HepG2 (cell line): Measurements from ENCODE around the gene SIDT1. TPM values are rescaled to one million over a fixed set of nuclear protein-coding genes. Genes with fewer than 3 reads are reported as not detected.
A peak's percentile ranks its signal among the peaks of the same experiment; 100 is the strongest.

Experiments used
- CHD4 ChIP-seq: fragments of 200-600 bp; sonication (generic); IDR thresholded peaks from 2 replicates; pipeline ENCODE4 v1.7.0; 2017; ENCODE audit warnings: mild to moderate bottlenecking, low read length, borderline replicate concordance
- CREB1 ChIP-seq, 2 experiments: fragments of 450-650 bp in 1 of 2; IDR thresholded peaks; 2 replicates each; pipeline ENCODE4 v1.6.1; 2016 to 2017; ENCODE audit warnings: control low read depth in 1 of 2, mild to moderate bottlenecking in 1 of 2, missing compliant biosample characterization in 1 of 2, missing genetic modification characterization in 1 of 2
- CREM ChIP-seq, 2 experiments: sonication (generic) in 1 of 2; formaldehyde crosslinking in 1 of 2; IDR thresholded peaks; 2 replicates each; pipeline versions ENCODE4 v1.4.0 to v1.6.1; 2016 to 2020; ENCODE audit warnings: antibody characterized with exemption in 1 of 2, mild to moderate bottlenecking in 1 of 2, missing genetic modification reagents in 1 of 2
- DDIT3 ChIP-seq: sonication (generic); formaldehyde crosslinking; IDR thresholded peaks from 2 replicates; pipeline ENCODE4 v1.4.0; 2020; ENCODE audit warnings: mild to moderate bottlenecking, missing genetic modification reagents
- FOXA1 ChIP-seq, 2 experiments: fragments of 450-650 bp in 1 of 2; sonication (generic) in 1 of 2; formaldehyde crosslinking in 1 of 2; IDR thresholded peaks; 2 replicates each; pipeline versions ENCODE4 v1.4.0 to v1.6.1; 2016 to 2020; ENCODE audit warnings: missing genetic modification reagents in 1 of 2
- GABPA ChIP-seq, 2 experiments: IDR thresholded peaks; 2 replicates each; pipeline ENCODE4 v1.6.1; 2011 to 2016; ENCODE audit warnings: low read depth in 2 of 2, low read length in 1 of 2, missing biosample characterization in 1 of 2, missing genetic modification characterization in 1 of 2
- HNRNPUL1 ChIP-seq: fragments of 200-400 bp; formaldehyde crosslinking; IDR thresholded peaks from 2 replicates; pipeline ENCODE4 v1.6.1; 2017; ENCODE audit warnings: low read depth, mild to moderate bottlenecking, low read length, moderate library complexity
- MTA3 ChIP-seq: sonication (generic); formaldehyde crosslinking; IDR thresholded peaks from 2 replicates; pipeline ENCODE4 v1.4.0; 2020; ENCODE audit warnings: missing genetic modification reagents
- NFIC ChIP-seq: IDR thresholded peaks from 2 replicates; pipeline ENCODE4 v1.6.1; 2012; ENCODE audit warnings: mild to moderate bottlenecking, low read length, inconsistent platforms
- PCBP2 ChIP-seq: fragments of 200-400 bp; formaldehyde crosslinking; optimal IDR thresholded peaks from 2 replicates; pipeline ENCODE3; 2018; ENCODE audit warnings: low read length, low read depth; ENCODE audit not compliant: poor library complexity, severe bottlenecking
- POLR2G ChIP-seq: fragments of 200-400 bp; formaldehyde crosslinking; IDR thresholded peaks from 2 replicates; pipeline ENCODE4 v1.6.1; 2018; ENCODE audit warnings: mild to moderate bottlenecking, low read depth, low read length, moderate library complexity
- RBFOX2 ChIP-seq: fragments of 200-400 bp; formaldehyde crosslinking; IDR thresholded peaks from 2 replicates; pipeline ENCODE4 v1.6.1; 2017; ENCODE audit warnings: low read depth, mild to moderate bottlenecking, low read length
- SP4 ChIP-seq: sonication (generic); formaldehyde crosslinking; IDR thresholded peaks from 2 replicates; pipeline ENCODE4 v1.8.1; 2023; ENCODE audit warnings: mild to moderate bottlenecking, missing genetic modification reagents
- STAG1 ChIP-seq: sonication (generic); formaldehyde crosslinking; IDR thresholded peaks from 2 replicates; pipeline ENCODE4 v1.4.0; 2020; ENCODE audit warnings: missing genetic modification reagents
- THAP8 ChIP-seq: sonication (generic); formaldehyde crosslinking; IDR thresholded peaks from 2 replicates; pipeline ENCODE4 v1.5.1; 2020; ENCODE audit warnings: missing genetic modification reagents, mild to moderate bottlenecking, borderline replicate concordance
- ZBTB1 ChIP-seq: sonication (generic); formaldehyde crosslinking; IDR thresholded peaks from 2 replicates; pipeline ENCODE4 v1.4.0; 2020; ENCODE audit warnings: missing genetic modification reagents, borderline replicate concordance
- ZBTB14 ChIP-seq: sonication (generic); formaldehyde crosslinking; IDR thresholded peaks from 2 replicates; pipeline ENCODE4 v1.4.0; 2020; ENCODE audit warnings: missing genetic modification reagents
- ZKSCAN5 ChIP-seq: sonication (generic); formaldehyde crosslinking; IDR thresholded peaks from 2 replicates; pipeline ENCODE4 v1.5.1; 2020; ENCODE audit warnings: mild to moderate bottlenecking, missing genetic modification reagents
- ZNF362 ChIP-seq: sonication (generic); formaldehyde crosslinking; IDR thresholded peaks from 2 replicates; pipeline ENCODE4 v1.4.0; 2020; ENCODE audit warnings: missing genetic modification reagents, mild to moderate bottlenecking, borderline replicate concordance
- ZNF468 ChIP-seq: sonication (generic); formaldehyde crosslinking; IDR thresholded peaks from 2 replicates; pipeline ENCODE4 v1.8.0; 2022; ENCODE audit warnings: mild to moderate bottlenecking, moderate library complexity, missing genetic modification reagents
- ZNF549 ChIP-seq: sonication (generic); formaldehyde crosslinking; IDR thresholded peaks from 2 replicates; pipeline ENCODE4 v1.5.0; 2020; ENCODE audit warnings: missing genetic modification reagents
- ZNF564 ChIP-seq: sonication (generic); formaldehyde crosslinking; IDR thresholded peaks from 2 replicates; pipeline ENCODE4 v1.8.1; 2023; ENCODE audit warnings: mild to moderate bottlenecking, missing genetic modification reagents
- polyA plus RNA-seq, 8 experiments: library from polyadenylated mRNA; depleted of rRNA in 3 of 8; stranded (reverse) in 7 of 8; unstranded in 1 of 8; fragments of >200 nt; fragmentation: Illumina TruSeq in 4 of 8; extraction: Trizol in 4 of 8; gene quantifications; 2 replicates each; pipeline versions ENCODE4 v1.2.1 to v1.2.3, GENCODE V29; 2011 to 2016; ENCODE audit warnings: low read depth in 4 of 8, missing spikeins in 1 of 8, mixed read lengths in 1 of 8; ENCODE audit not compliant: insufficient read depth in 1 of 8
- total RNA-seq, 5 experiments: library from RNA; depleted of rRNA; stranded (reverse); fragments of >200 nt; fragmentation: Illumina TruSeq; extraction: Trizol; gene quantifications; 2 replicates each; pipeline ENCODE4 v1.2.3, GENCODE V29; 2016; ENCODE audit warnings: low read depth in 1 of 5

SIDT1 gene
- total and polyA plus RNA-seq, 2 of the 13 experiments (the other 11 are each of a cell fraction or from before 2014, with no cell fraction given) = 0.07 TPM

- peak; percentile 62; the same call in 1 of the 2 replicates for TF ChIP-seq ZNF362 (CRISPR knock-in tag)
- TF ChIP-seq SP4 (CRISPR knock-in tag) = no peak
- no peak for TF ChIP-seq NFIC
- no peak for TF ChIP-seq RBFOX2
- no peak for TF ChIP-seq CREM (IDR thresholded peaks at IDR 0.05)
- TF ChIP-seq CREM (CRISPR knock-in tag; IDR thresholded peaks at IDR 0.05) = no peak
- no peak for TF ChIP-seq THAP8 (CRISPR knock-in tag)
- no peak for TF ChIP-seq CHD4
- TF ChIP-seq PCBP2 = no peak
- TF ChIP-seq HNRNPUL1 = no peak
- no peak for TF ChIP-seq DDIT3 (CRISPR knock-in tag)
- TF ChIP-seq ZKSCAN5 (CRISPR knock-in tag) = no peak
- no peak for TF ChIP-seq ZBTB1
- no peak for TF ChIP-seq GABPA (IDR thresholded peaks at IDR 0.05; ENCODE audit: low read depth, low read length)
- peak; percentile 16; the same call in 1 of the 2 replicates for TF ChIP-seq GABPA (CRISPR knock-in tag; IDR thresholded peaks at IDR 0.05; ENCODE audit: low read depth)
- no peak for TF ChIP-seq MTA3
- no peak for TF ChIP-seq ZNF468 (CRISPR knock-in tag)
- TF ChIP-seq ZNF564 (CRISPR knock-in tag) = no peak
- peak; percentile 40; the same call in 1 of the 2 replicates for TF ChIP-seq POLR2G
- TF ChIP-seq FOXA1 (IDR thresholded peaks at IDR 0.05) = no peak
- TF ChIP-seq FOXA1 (CRISPR knock-in tag; IDR thresholded peaks at IDR 0.05) = no peak
- peak; percentile 41; the same call in 1 of the 2 replicates for TF ChIP-seq STAG1
- TF ChIP-seq ZBTB14 = no peak
- TF ChIP-seq CREB1 (IDR thresholded peaks at IDR 0.05) = no peak
- 0 out of 2 replicates have a peak, but pooled peaks have one; percentile 15 for TF ChIP-seq CREB1 (CRISPR knock-in tag; IDR thresholded peaks at IDR 0.05)
- TF ChIP-seq ZNF549 = no peak
Measured at GRCh38 chr3:113516115-113516505, 16.2 kb upstream of the SIDT1 start (continued).
